ENCODE data around the gene USP22. TPM values are rescaled to one million over a fixed set of nuclear protein-coding genes. Genes with fewer than 3 reads are reported as not detected.

The USP22 gene
- total and polyA plus RNA-seq, 10 of the 15 experiments (the other 5 are each of a cell fraction or from before 2014, with no cell fraction given) = 10.8 to 218 (median 98.8) TPM

- RAD21 ChIA-PET (ENCODE audit: unreplicated experiment) = no interaction called here
- no TSS peak for BruUV-seq (replicated peaks)
- H3K36me3 ChIP-seq (ENCODE audit: control insufficient read depth in 2 of 2, insufficient read depth in 2 of 2, low read length in 1 of 2) = peaks cover 22% of the 10 kb centered on the region in 2 experiments
- POLR2A ChIA-PET = interaction anchor here (1.0 kb wide), 1 partner anchor 13 kb away, joined by 4 read pairs; the partner anchor contains the start of gene USP22
- no peak overlapping the region for H3K4me2 ChIP-seq (ENCODE audit: control insufficient read depth, insufficient read depth)
- H4K20me1 ChIP-seq (ENCODE audit: control insufficient read depth, insufficient read depth) = peaks cover 28% of the 10 kb centered on the region
- no peak overlapping the region for H3K27ac ChIP-seq (ENCODE audit: control insufficient read depth, insufficient read depth)
- SMC1A ChIA-PET (ENCODE audit: uncharacterized antibody, unreplicated experiment) = no interaction called here
- DNase-seq (ENCODE audit: low read depth, low spot score) (no peak), ATAC-seq (no peak), FAIRE-seq (no peak)
- TF ChIP-seq RELB (IDR thresholded peaks at IDR 0.05; ENCODE audit: low read depth) (no peak), RB1 (IDR thresholded peaks at IDR 0.05; ENCODE audit: borderline replicate concordance) (no peak), STAT1 (conservative IDR thresholded peaks at IDR 0.05) (no peak), HSF1 (IDR thresholded peaks at IDR 0.05; ENCODE audit: low read depth, low read length) (no peak), POLR2AphosphoS5 (IDR thresholded peaks at IDR 0.05; ENCODE audit: low read length) (no peak), REST (IDR thresholded peaks at IDR 0.05; ENCODE audit: low read depth, low read length) (no peak), ZNF217 (IDR thresholded peaks at IDR 0.05) (no peak), TCF3 (IDR thresholded peaks at IDR 0.05; ENCODE audit: borderline replicate concordance, insufficient read depth, low read depth, low read length) (no peak), ATF7 (IDR thresholded peaks at IDR 0.05; ENCODE audit: low read depth) (no peak), NR2C1 (IDR thresholded peaks at IDR 0.05) (no peak), BMI1 (IDR thresholded peaks at IDR 0.05; ENCODE audit: borderline replicate concordance) (no peak), ATF3 (IDR thresholded peaks at IDR 0.05; ENCODE audit: borderline replicate concordance, extremely low read depth, low read depth, low read length) (no peak), CTCF (IDR thresholded peaks at IDR 0.05 in 2 of 3, conservative IDR thresholded peaks at IDR 0.05 in 1 of 3; ENCODE audit: control insufficient read depth in 2 of 3, extremely low read depth in 1 of 3, insufficient read depth in 1 of 3, low read depth in 3 of 3, low read length in 3 of 3) (no peak), YY1 (IDR thresholded peaks at IDR 0.05; ENCODE audit: low read depth, low read length) (no peak)
- no peak overlapping the region for H2AFZ ChIP-seq (ENCODE audit: control insufficient read depth, low read depth, low read length)
- peaks cover 13% of the 10 kb centered on the region for H3K4me1 ChIP-seq (ENCODE audit: control insufficient read depth, insufficient read depth, low read length)
- 81% methylated on average over 7 of the region's 7 CpGs for WGBS (ENCODE audit: insufficient coverage, insufficient replicate concordance, low lambda C conversion rate, missing lambda C conversion rate)
- in situ Hi-C loops (cut with MboI) (no loop called here), intact Hi-C loops (cut with micrococcal nuclease; ENCODE audit: unreplicated experiment) (no loop called here)
- H3K27me3 ChIP-seq (replicated peaks in 1 of 2; ENCODE audit: control insufficient read depth in 2 of 2, insufficient read depth in 2 of 2, low read length in 1 of 2) = no peaks in the 10 kb centered on the region
- H3K79me2 ChIP-seq (ENCODE audit: control insufficient read depth, insufficient read depth, low read length) = peaks cover 90% of the 10 kb centered on the region
- no peak overlapping the region for H3K9ac ChIP-seq (ENCODE audit: control insufficient read depth, insufficient read depth, low read length)
- no peak overlapping the region for H3K4me3 ChIP-seq
- no peaks in the 10 kb centered on the region for H3K9me3 ChIP-seq (replicated peaks; ENCODE audit: control insufficient read depth, insufficient read depth, low read length)
- CTCF ChIA-PET = interaction anchor here (0.9 kb wide), 1 partner anchor 9 kb away, joined by 3 read pairs; no protein-coding TSS in a partner anchor
These were observed 12.4 kb downstream of the USP22 start for GRCh38 chr17:21030375-21030774.
